Measurements from ENCODE around the gene SDC3.

Gene SDC3

DNA sequence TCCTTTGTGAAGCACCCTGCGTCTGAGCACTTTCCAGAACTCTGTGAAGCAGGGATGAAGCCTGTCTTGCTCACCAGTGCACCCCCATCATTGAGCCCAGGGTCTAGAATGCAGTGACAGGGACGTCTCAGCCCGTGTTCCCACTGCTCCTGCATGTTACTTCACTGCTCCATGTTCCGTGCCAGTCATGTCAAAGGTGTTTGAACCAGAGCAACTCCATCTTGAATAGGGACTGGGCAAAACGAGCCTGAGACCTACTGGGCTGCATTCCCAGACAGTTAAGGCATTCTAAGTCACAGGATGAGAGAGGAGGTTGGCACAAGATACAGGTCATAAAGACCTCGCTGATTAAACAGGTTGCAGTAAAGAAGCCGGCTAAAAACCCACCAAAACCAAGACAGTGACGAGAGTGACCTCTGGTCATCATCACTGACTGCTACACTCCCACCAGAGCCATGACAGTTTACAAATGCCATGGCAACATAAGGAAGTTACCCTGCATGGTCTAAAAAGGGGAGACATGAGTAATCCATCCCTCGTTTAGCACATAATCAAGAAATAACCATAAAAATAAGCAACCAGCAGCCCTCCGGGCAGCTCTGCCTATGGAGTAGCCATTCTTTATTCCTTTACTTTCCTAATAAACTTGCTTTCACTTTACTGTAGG, 63.2 kb downstream of the SDC3 start:
- no peak for DNase-seq

DNA sequence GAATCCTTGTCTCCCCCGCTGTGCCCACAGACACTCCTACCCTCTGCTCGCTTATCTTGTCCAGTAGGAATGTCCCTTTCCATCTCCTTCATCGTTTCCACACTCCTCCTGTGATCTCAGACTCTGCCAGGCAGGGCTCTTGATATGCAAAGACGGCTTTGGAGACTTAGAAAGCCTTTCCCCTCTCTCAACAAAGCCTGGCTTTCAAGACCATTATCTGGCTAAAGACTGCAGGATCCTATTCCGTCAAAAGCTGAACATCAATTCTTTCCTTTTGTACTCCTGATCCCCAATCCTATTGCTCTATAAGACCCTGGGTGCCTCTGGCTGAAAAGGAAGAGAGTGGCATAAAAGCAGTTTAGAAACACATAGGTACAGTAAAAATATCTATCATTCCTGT, 63.9 kb downstream of the SDC3 start:
- DNase-seq: no peak

DNA sequence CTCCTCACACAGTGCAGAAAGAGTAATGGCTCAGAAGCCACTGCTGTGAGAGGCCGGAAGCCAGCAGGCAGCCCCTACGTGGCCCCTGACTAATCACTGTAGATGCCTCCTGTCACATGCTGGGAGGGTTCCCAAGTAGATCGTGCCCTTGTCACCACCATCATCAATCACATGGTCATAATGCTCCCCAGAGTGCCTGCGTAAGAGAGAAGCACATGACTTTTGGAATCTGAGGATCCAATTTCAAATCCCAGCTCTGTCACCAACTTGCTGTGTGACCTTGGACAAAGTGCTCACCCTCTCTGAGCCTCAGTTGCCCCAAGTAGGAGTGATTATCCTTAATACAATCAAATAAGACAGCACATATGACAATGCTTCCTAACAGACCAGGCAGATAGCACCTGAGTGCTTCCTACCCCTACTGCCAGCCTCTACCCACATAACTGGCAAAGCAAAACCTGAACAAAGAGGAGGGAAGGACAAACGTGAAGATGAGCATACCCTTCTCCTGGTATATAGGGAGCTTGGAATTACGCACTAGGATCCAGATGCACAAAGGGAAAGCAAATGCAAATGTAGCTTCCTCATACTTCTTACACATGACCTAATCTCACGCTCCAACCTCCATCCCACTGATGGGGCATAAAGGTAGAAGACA, 65.7 kb downstream of the SDC3 start:
- DNase-seq: no peak

DNA sequence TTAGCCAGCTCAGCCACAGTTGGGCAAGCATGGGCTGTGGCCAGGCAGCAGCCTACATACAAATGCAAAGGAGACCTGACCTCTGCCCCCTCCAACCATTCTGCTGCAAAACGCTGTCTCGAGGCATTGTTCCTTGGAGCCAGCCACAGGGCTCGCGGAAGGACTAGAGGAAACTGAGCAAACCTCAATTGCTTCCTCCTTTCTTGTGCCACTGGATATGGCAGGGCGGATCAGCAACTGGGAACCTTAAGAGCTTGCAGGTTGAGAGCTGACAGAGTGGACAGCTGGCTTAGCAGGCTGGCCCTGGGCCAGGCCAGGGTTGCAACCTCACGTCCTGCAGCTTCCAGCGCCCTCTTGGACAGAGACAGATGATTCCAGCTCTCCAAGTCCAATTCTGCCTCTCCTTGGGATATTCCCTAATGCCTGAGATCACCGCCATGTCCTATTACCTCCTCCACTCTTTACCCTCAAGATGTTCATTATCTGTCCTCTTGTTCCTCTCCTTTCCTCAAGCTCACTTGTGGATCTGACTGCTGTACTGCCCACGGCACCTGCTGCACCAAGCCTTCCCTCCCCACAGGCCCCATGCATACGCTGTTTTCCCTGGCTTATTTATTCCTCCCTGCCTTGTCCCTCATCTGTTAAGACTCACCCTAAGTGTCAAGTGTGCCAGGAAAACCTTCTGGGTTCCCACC, 67.5 kb downstream of the SDC3 start:
- no peak for DNase-seq

DNA sequence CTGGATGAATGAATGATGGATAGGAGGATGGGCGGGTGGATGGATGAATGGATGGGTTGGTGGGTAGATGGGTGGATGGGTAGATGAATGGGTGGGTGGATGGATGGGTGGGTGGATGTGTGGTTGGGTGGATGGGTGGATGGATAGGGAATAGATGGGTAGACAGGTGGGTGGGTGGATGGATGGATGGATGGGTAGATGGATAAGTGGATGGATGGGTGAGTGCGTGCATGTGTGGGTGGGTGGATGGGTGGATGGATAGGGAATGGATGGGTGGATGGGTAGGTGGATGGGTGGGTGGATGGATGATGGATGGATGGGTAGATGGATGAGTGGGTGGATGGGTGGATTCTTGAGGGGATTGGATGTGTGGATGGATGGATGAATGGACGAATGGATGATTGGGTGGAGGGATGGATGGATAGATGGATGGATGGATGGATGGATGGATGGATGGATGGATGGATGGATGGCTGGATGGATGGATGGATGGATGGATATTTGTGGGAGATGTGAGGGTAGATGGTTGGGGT, 68.7 kb downstream of the SDC3 start:
- DNase-seq: no peak

DNA sequence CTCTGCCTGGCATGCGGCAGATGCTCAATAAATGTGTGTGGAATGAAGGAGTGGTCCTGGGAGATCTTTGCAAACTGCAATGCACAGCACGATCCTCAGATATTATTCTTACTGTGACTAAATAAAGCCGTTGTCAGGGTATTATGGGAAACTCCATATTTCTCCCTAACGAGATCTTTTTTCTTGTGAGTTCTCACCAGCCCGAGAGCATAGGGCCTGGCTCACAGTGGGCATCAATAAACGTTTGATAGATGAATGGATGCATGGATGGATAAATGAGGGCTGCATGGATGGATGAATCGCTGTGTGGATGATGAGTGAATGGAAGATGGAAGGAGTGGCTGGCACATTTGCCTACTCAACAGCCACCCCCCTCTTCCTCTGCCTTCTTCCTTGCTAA, 69.6 kb downstream of the SDC3 start:
- DNase-seq: no peak

DNA sequence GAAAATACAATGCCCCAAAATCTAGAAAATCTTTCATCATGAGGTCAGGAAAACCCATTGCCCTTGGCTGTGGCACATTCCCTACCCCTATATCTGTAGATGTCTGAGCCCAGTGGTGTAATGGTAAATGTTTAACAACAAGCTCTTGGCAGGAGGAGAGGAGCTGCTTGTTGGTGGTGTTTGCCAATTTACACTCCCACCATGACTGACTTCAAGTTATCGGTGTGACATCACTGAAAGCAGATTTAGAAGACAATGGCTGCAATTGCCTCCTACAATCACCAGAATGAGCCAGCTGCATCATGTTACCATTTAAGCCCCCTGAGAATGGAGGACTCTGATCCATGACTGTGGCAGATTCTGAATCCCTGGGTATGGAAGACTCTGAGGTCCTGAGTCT, 70.9 kb downstream of the SDC3 start:
- DNase-seq: no peak

DNA sequence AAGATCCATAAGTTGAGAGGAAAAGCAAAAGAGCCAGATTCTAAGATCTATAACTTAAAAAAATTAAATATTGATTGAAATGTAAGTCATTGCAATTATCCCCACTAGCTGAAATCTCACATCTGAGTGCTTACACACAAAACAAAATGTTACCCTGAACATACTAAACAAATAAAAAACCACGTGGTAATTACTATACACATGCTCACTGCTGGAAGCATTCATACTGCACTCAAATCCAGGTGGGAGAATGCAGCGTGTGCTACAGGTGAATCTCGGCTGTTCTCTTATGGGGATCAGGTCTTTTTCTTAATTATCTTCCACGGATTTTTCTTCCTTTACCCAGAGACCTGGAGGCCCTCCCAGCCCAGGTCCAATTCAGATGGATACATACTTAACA, 74.3 kb downstream of the SDC3 start:
- DNase-seq: no peak

DNA sequence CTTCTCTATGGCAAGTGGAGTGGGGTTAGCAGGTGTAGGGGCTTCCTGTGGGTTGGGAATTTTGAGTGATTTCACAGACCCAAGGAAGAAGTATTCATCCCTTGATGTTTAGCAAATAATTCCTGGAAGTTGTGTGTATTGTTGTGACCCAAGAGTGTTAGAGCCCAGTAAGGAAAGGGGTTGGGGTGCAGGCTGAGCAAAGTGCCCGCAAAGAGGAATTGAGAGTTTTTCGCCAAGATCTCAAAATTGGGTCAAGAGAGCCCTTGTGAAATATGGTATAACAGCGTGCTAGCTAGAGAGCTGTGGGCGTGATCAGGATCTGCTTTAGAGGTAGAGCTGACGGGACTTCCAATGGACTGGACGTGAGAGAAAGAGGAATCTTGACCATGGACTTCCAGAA, 78.0 kb downstream of the SDC3 start:
- DNase-seq: no peak

DNA sequence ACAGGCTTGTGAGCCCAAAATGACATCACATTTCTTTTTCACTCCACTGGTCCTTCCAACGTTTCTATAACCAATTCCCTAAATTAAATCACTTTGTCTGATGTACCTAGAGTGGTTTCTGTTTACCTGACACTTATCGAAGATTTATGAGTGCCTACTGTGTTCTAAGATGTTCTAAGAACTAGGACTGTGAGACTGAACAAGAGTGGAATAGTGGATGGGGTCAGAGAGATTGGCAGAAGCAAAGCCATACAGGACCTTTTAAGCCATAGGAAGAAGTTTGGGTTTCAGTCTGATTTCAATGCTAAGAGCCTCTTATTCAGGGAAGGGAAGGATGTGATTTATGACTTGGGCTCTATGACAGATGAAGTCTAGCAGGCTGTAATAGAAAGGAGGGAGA, 78.7 kb downstream of the SDC3 start:
- DNase-seq: no peak

DNA sequence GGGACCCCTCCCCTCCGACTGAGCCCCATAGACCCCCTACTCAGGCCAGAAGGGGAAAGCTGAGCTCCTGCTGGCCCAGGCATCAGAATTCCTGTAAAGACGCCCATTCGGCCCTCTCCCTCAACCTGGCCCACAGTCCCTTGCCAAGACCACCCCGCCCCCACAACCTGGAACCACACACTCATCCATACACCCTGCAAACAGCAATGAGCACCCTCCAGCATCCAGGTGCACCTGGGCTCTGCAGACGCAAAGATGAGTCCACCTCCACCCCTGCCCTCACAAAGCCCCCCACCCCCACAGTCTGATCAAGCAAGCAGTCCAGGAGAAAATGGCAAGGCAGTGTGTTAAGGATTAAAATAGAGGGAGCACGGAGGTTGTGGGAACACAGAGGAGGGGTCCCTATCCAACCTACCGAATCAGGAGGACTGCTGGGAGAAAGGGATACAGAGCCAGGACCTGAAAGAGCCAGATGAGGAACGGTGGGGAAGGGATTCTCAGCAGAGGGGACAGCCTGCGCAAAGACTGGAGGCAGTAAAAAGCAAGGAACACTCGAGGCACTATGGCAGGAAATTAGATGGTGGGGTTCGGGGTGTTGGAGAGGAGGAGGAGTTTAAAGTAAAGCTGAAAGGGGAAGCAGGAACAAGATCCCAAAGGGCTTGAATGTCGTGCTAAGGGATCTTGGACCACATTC, 83.7 kb downstream of the SDC3 start:
- no peak for DNase-seq

DNA sequence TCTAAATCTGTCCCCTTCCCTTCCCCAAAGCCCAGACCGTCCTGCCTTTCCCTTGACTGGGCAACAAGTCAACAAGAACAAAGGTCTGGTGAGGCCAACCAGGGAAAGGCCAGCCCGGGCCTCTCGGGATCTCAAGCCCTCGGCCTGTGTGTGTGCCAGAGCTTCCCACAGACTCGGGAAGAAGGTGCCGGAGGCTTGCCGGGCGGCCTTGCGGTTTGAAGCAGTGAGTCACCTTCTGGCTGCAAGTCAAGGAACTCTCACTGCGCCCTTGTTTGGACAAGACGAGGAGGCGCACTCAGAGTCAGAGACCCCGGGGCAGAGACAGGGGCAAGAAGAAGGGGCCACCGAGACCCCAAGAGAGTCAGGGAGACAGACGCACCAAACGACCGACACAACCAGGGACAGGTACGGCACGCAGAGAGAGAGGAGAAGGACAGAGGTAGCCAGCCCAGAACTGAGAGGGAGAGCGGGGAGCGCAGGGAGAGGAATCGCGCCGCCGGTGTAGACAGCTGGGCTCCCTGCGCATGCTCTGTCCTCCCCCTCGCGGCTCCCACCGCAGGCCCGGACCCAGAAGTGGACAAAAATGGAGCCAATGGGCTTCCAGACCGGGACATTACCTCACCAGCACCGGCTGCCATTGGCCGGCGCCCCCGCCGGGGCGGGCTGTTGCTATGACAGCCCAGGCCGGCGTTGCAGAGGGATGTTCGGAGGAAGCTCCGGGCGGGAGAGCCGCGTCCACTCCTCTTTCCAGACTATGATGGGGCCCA, 84.4 kb downstream of the SDC3 start:
- DNase-seq: peak; percentile 46

DNA sequence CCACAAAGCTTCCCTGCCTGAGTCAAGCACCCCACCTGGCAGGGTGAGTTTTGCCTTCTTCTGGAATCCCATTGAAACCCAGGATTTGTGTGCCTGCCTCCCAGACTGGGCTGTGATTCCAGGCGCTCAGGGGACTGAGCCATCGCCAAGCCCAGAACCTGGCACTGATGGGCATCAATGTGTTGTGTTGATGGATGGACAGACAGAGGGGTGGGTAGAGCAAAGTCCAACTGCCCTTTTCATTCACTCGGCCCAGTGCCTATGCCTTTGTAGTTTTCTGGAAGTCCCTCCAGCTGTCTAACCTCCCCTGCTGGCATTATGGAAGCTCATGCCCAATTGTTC, 85.0 kb downstream of the SDC3 start:
- DNase-seq: no peak

DNA sequence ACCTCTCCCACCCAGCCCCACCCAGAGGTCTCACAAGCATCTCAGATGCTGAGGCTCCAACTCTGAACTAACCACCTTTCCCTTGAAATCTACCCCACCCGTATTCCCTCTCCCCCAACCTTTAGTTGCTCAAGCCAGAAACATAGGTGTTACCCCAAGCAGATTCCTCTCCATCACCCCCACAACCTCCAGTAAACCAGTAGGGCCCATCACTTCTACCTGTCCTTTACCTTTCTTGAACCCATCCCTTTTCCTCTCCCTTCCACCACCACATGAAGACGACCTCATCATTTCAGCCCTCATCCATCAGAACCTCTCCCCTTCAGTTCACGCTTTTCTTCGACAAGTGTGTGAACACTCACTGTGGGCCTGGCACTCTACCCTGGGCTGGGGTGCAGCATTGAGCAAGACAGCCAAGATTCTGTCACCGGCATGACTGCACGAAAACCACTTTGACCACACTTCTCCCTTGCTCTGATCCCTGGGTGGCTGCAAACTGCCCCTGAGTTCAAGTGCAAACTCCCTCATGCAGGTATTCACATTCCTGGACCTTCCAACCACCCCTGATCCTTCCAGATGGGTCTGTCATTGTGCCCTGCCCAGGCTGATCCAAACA, 85.5 kb downstream of the SDC3 start:
- no peak for DNase-seq

DNA sequence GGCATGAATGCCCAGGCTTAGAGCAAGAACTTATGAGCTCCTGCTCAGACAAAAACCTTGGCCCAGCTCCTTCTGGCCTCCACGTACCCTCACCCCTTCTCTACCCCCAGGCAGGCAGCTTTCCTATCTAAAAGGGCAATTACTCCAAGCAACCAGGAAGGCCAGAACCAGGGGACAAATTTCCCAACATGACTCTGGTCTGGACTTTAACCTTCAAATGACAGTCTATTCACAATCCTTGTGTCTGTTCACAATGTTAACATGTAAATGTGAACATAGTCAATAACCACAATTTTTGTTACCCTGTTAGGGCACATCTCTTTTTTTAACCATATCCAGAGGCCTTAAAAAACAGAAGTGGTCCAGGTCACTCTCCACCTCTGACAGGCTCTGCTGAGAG, 86.6 kb downstream of the SDC3 start:
- DNase-seq: no peak

DNA sequence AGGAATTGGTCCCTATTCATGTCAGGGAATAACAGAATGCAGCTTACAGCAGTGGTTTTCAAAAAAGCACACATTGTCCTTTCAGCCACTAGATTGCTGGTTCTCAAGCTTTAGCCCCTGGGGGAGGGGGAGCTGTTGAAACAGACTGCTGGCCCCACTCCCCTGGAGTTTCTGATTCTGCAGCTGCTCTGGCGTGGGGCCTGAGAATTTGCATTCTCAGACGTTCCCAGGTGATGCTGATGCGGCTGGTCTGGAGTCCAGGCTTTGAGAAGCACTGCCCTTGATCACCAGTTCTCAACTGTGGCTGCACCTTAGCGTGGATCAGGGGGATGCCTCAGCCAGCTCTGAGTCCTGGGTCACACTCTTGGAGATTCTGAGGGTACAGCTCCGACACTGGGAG, 88.3 kb downstream of the SDC3 start:
- DNase-seq: no peak

Data from activated effector memory CD4-positive, alpha-beta T cell treated with Interleukin-2 at 50 U/mL for 16 hours (primary cell).